Brain microvascular endothelial cell (primary cell): ENCODE measurements around the gene DNAI4.

Experiments used
- DNase-seq: peaks from one replicate; pipeline ENCODE4 v3.0.0-alpha.2; 2020
- H3K27ac ChIP-seq: fragments of 250-450 bp; sonication (Bioruptor Pico); 2 replicates; pipeline ENCODE4 v1.5.1; 2020; ENCODE audit warnings: mild to moderate bottlenecking, moderate library complexity
- H3K27me3 ChIP-seq: fragments of 250-450 bp; sonication (Bioruptor Pico); replicated peaks from 2 replicates; pipeline ENCODE4 v1.5.1; 2020; ENCODE audit warnings: mild to moderate bottlenecking
- H3K36me3 ChIP-seq: fragments of 250-450 bp; sonication (Bioruptor Pico); replicated peaks from 2 replicates; pipeline ENCODE4 v1.5.1; 2020; ENCODE audit warnings: mild to moderate bottlenecking
- H3K4me3 ChIP-seq: 2 replicates; pipeline ENCODE4 v1.5.1; 2011; ENCODE audit warnings: low read depth, mild to moderate bottlenecking, control low read depth, low read length, moderate library complexity
- in situ Hi-C: cut with HindIII; loops from 2 replicates; pipeline ENCODE4 v1.10.0; 2017; ENCODE audit warnings: low sequenced_read_pairs, low pct_ligation_motif_present
- TF ChIP-seq, protein P1 (sequence below): IDR thresholded peaks from 2 replicates; pipeline ENCODE4 v1.5.1; 2011; ENCODE audit warnings: low read depth, mild to moderate bottlenecking, moderate library complexity, low read length, control low read depth, inconsistent platforms; ENCODE audit errors: missing control alignments

The DNAI4 gene

DNA sequence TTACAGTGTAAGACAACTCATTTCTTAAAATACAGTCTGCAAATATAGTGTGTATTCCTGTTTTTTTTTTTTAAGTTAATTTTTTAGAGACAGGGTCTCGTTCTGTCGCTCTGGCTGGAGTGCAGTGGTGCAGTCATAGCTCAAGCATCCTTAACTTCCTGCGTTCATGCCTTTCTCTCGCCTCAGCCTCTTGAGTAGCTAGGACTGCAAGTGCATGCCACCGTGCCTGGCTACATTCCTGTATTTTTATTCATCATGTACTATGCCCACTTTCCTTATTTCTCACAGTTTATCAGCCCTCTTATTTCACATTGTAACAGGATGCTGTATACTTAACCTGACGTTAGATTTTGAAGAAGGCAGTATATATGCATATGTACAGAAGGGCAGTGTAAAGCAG, 26.9 kb upstream of the DNAI4 start:
- H3K27ac ChIP-seq: peak overlapping the region; percentile 64
- TF ChIP-seq, protein P1, sequence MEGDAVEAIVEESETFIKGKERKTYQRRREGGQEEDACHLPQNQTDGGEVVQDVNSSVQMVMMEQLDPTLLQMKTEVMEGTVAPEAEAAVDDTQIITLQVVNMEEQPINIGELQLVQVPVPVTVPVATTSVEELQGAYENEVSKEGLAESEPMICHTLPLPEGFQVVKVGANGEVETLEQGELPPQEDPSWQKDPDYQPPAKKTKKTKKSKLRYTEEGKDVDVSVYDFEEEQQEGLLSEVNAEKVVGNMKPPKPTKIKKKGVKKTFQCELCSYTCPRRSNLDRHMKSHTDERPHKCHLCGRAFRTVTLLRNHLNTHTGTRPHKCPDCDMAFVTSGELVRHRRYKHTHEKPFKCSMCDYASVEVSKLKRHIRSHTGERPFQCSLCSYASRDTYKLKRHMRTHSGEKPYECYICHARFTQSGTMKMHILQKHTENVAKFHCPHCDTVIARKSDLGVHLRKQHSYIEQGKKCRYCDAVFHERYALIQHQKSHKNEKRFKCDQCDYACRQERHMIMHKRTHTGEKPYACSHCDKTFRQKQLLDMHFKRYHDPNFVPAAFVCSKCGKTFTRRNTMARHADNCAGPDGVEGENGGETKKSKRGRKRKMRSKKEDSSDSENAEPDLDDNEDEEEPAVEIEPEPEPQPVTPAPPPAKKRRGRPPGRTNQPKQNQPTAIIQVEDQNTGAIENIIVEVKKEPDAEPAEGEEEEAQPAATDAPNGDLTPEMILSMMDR: no peak
- no peaks in the 10 kb centered on the region for H3K27me3 ChIP-seq
- H3K4me3 ChIP-seq: no peak overlapping the region
- DNase-seq: peak; percentile 89
- in situ Hi-C loops: loop anchor here (25.0 kb wide), 1 partner anchor 189 kb away; the partner anchor contains the start of gene DYNLT5
- H3K36me3 ChIP-seq: peaks cover 19% of the 10 kb centered on the region

- no peak overlapping the region for H3K27ac ChIP-seq
- H3K4me3 ChIP-seq: no peak overlapping the region
- peaks cover 10% of the 10 kb centered on the region for H3K36me3 ChIP-seq
- TF ChIP-seq, protein P1: no peak
- H3K27me3 ChIP-seq: no peaks in the 10 kb centered on the region
- in situ Hi-C loops: no loop called here
- DNase-seq: no peak
These were observed 22.6 kb upstream of the DNAI4 start for GRCh38 chr1:66947267-66947666.

GRCh38 chr1:66945316-66945715, 20.7 kb upstream of the DNAI4 start:
- Histone ChIP-seq H3K27me3 (no peaks in the 10 kb centered on the region), H3K4me3 (no peak overlapping the region), H3K36me3 (peaks cover 10% of the 10 kb centered on the region), H3K27ac (peak overlapping the region; percentile 91)
- TF ChIP-seq, protein P1: no peak
- no peak for DNase-seq
- in situ Hi-C loops: no loop called here

DNA sequence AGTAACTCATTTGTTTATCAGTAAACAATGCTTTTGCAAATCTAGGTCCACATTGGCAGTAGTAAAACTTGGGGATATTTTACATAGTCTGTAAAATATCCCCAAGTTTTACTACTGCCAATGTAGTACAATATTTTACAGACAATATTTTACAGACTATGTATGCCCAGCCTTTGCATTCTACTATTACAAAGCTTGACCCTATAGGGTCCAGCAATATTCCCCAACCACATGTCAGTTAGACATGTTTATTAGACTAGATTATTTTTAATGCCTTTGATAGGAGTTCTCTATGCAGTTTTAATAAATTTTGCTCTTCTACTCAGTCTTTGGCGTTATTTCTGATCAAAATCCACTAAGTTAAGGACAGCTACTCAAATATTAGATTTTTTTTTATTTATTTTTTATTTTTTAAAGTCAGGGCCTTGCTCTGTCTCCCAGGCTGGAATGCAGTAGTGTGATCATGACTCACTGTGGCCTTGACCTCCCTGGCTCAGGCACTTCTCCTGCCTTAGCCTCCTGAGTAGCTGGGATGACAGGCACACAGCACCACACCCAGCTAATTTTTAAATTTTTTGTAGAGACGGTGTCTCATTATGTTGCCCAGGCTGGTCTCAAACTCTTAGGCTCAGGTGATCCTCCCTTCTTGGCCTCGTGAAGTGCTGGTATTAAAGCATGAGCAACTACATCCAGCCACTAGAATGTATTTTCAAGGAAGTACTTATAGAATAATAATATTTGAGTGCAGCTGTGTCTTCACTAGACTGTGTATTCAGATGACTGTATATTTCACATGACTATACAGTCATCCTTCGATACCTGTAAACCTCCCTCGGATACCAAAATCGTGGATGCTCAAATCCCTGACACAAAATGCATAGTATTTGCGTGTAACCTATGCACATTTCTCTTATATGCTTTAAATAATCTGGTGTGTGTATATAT, 19.9 kb upstream of the DNAI4 start:
- TF ChIP-seq, protein P1: no peak
- DNase-seq: peak; percentile 91
- Histone ChIP-seq H3K27ac (peak overlapping the region; percentile 91), H3K36me3 (peaks cover 10% of the 10 kb centered on the region), H3K4me3 (no peak overlapping the region), H3K27me3 (no peaks in the 10 kb centered on the region)
- in situ Hi-C loops: no loop called here

DNA sequence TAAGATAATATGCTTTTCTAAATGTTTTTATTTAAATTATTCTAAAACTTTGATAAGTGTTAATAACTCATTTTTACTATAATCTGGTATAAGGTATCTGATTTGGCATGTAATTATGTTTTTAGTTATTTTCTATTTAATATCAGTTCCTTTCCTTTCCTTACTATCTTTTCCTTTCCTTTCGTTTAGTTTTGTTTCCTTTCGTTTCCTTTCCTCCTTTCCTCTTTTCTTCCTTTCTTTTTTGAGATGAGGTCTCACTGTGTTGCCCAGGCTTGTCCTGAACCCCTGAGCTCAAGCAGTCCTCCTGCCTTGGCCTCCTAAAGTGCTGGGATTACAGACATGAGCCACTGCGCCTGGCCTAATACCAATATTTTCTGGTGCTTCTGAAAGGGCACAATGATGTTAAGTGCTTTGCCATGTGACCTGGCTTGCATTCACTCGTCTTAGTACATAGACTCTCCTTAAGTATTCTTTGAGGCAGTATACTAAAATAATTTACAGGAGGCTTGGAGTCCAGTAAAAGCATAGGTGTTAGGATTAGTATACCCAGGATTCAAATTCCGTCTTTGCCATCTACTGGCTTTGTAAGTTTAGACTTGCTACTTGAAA, 18.8 kb upstream of the DNAI4 start:
- no peaks in the 10 kb centered on the region for H3K27me3 ChIP-seq
- TF ChIP-seq, protein P1: no peak
- in situ Hi-C loops: no loop called here
- H3K4me3 ChIP-seq: no peak overlapping the region
- peaks cover 10% of the 10 kb centered on the region for H3K36me3 ChIP-seq
- DNase-seq: no peak
- H3K27ac ChIP-seq: peak overlapping the region; percentile 91
